ENCODE data around the gene DOCK1.
A peak's percentile ranks its signal among the peaks of the same experiment; 100 is the strongest.

Gene DOCK1

DNA sequence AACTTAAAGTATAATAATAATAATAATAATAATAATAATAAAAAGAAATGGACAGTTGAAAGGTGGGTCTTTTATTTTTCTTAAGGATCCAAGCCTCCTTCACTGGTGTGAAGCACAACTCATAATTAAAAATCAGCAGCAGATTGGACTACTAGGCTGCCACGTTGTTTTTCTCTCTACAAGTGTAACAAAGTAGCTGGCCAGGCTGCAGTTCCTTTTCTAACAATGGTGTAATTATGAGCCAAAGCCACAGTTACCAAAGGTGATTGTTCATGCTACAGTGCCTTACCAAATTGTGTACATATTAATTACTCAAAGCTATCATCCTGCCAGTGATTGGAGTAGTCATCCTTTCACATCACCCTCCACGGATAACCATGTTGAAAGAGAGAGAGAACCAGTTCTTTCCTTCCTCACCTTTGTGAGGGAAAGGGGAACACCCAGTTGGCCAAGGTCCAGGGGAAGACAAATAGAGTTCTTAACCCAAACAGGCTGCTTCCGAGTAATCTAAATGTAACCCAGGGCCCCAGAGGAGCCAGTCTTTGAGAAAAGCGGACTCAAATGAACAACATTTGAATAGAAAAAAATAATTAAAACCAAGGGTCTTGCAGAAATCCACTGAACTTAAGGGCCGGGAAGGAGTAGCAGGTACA, 557.5 kb downstream of the DOCK1 start:
- peak; percentile 4 for DNase-seq (ENCODE audit: low read depth)
- TF ChIP-seq CTCF (IDR thresholded peaks at IDR 0.05; ENCODE audit: control insufficient read depth, extremely low read depth, insufficient read depth) = no peak
- no peak overlapping the region for H3K4me3 ChIP-seq (ENCODE audit: low read depth, low read length)

DNA sequence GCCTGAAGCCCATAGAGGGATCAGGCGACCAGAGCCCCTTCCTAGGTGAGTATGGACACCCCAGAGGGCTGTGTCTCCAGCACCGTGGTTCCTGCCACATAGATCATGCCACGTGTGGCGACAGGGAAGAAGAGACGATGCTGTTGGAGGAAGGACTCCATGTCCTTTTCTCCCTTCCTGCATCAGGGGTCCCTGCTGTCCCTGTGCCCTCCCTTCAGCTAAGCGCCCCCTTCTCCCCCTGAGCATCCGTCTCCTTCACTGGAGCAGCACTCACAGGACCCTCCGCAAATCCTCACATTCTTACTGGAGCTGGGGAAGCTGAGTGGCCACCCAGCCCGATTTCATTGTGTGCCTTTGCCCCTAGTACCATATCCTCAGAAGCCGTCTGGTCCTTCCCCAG, 558.3 kb downstream of the DOCK1 start:
- H3K4me3 ChIP-seq (ENCODE audit: low read depth, low read length) = no peak overlapping the region
- DNase-seq (ENCODE audit: low read depth) = no peak
- TF ChIP-seq CTCF (IDR thresholded peaks at IDR 0.05; ENCODE audit: control insufficient read depth, extremely low read depth, insufficient read depth) = no peak

- no peak for DNase-seq (ENCODE audit: low read depth)
- TF ChIP-seq CTCF (IDR thresholded peaks at IDR 0.05; ENCODE audit: control insufficient read depth, extremely low read depth, insufficient read depth) = no peak
- H3K4me3 ChIP-seq (ENCODE audit: low read depth, low read length) = no peak overlapping the region
These were observed 559.3 kb downstream of the DOCK1 start for GRCh38 chr10:127464561-127464960.

DNA sequence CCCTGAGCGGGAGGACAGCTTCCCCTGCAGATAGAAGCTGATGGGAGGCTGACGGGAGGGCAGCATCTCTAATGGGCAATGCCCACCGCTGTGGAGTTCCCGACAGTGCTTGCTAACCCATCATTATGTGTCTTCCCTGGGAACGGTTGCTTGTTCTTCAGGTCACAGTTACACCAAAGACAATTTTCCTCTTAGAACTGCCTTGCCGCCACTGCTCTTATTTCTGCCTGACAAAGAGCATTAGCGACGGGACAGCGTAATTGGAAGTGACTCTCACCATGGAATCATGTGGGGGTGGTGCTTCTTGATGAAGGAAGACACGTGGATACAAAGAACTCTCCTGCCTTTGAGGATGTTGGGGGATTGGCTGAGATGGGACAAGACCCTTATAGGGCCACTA, 562.6 kb downstream of the DOCK1 start:
- no peak overlapping the region for H3K4me3 ChIP-seq (ENCODE audit: low read depth, low read length)
- no peak for DNase-seq (ENCODE audit: low read depth)
- no peak for TF ChIP-seq CTCF (IDR thresholded peaks at IDR 0.05; ENCODE audit: control insufficient read depth, extremely low read depth, insufficient read depth)

GRCh38 chr10:127468632-127469031, 563.4 kb downstream of the DOCK1 start:
- H3K4me3 ChIP-seq (ENCODE audit: low read depth, low read length) = no peak overlapping the region
- DNase-seq (ENCODE audit: low read depth) = no peak
- TF ChIP-seq CTCF (IDR thresholded peaks at IDR 0.05; ENCODE audit: control insufficient read depth, extremely low read depth, insufficient read depth) = no peak

GRCh38 chr10:127470911-127471310, 565.7 kb downstream of the DOCK1 start:
- no peak overlapping the region for H3K4me3 ChIP-seq (ENCODE audit: low read depth, low read length)
- no peak for TF ChIP-seq CTCF (IDR thresholded peaks at IDR 0.05; ENCODE audit: control insufficient read depth, extremely low read depth, insufficient read depth)
- no peak for DNase-seq (ENCODE audit: low read depth)

- no peak for DNase-seq (ENCODE audit: low read depth)
- no peak overlapping the region for H3K4me3 ChIP-seq (ENCODE audit: low read depth, low read length)
- no peak for TF ChIP-seq CTCF (IDR thresholded peaks at IDR 0.05; ENCODE audit: control insufficient read depth, extremely low read depth, insufficient read depth)
These were observed 567.7 kb downstream of the DOCK1 start for GRCh38 chr10:127472976-127473375.

Data from LNCaP clone FGC (cell line).